GM21447 (cell line): ENCODE results near the gene PARP3.

Source experiments
- ATAC-seq: cut with Tn5 transposase; IDR thresholded peaks from one replicate; pipeline ENCODE4 v1.9.1; 2021; ENCODE audit not compliant: unreplicated experiment

Gene PARP3

GRCh38 chr3:51966016-51966415 is 23.9 kb downstream of the PARP3 start:
- ATAC-seq = no peak

DNA sequence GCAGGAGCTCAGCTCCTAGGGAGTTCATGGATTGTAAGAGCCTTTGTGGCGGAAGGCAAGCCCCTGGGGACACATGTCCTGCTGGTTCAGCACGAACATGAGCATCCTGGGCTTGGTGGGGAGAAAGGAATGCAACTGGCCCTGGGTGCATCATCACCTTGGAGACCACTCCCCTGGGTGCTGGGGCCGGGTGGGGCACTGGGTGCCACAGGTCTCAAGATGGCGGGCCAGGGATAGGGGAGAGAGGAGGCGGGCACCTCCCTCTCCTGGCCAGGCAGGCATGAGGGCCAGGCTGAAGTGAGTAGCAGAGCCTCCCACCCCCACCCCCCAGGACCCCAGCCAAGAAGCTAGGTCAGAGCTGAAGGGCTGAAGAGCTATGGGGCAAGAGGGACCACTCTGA is 24.3 kb downstream of the PARP3 start:
- ATAC-seq = no peak

DNA sequence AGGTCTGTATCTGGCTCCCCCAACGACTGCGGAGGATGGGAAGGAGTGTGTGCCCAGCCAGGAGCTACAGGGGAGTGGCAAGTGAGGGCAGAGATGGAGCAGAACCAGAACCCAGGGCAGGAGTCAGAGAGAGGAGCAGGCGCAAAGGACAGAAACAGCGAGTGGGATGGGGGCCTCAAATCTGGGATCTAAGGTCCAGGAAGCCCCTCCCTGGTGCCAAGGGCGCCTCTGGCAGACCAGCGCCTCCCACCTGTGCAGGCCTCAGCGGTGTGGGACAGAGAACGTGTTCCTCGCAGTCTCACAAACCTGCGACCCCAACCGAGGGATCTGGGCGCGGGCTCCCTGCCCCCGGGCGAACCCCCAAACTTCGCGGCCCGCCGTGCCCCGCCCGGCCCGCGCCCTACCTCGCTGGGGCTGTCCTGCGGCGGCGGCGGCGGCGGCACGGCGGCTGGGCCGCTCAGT is 24.8 kb downstream of the PARP3 start:
- ATAC-seq = peak; percentile 50

DNA sequence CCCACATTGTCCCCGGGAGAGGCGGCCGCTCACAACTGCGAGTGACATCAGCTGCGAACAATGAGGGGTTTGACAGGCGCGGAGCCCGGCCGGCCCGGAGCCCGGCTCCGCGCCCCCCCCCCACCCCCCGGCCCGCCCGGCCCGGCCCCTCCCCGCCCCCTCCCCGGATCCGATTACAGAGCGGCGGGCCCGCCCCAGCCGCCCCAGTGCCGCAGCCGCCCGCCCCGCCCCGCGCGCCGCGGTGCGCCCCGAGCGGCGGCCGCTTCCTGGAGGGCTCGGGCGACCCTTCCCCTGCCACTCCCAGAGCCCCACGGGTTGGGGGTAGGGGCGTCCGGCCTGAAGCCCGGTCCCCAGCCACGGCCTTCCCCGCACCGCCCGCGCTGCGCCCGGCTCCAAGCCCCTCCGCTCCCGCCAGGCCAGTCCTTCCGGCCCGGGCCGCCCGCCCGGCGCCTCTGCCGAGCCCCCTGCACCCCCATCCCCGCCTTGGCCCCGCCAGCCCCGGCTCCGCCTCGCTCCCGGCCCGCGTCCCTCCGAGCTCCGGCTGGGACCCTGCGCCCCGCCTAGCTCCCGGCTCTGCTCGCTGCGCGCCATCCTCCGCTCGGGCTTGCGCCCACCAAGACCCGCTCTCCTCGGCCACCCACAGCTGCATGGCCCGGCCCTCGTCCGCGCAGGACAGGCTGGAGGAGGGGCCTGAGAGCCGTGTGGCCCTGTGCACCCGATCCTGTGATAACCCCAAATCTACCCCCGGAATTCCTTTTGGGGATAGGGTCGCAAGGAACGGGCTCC is 25.4 kb downstream of the PARP3 start, which contains the start of gene PCBP4:
Gene PCBP4 (minus strand): TSS at position 71 of the 786 bp plus-strand sequence. CDS start 6,214 bp downstream, outside the sequence.
- ATAC-seq = peak; percentile 48

DNA sequence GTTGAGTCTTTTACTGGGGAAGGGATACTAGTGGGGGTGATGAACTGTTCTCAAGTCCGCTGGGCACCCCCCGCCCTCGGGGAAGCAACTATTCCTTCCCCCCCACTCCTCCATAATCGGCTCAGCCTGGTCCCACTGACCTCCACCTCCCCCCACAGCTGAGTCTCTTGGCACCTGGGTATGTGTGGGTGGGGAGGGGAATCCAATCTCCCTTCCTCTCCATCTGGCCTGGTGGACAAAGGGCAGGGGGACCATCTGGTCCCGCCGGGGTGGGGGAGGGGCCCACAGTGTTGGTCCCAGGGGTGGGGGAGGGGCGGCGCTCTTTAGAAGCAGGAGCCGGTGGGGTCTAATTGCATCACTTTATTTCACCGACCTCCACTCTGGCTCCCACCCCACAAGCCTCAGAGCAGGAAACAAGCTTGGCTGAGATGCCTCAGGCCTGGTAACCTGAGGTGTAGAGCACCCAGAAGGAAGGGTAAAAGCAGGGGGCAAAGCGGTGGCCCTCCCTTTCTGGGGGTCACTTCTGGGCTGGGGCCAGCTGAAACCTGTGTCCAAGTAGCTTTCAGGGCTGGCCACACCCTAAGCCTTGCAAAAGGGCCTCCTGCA is 26.1 kb downstream of the PARP3 start:
- no peak for ATAC-seq

DNA sequence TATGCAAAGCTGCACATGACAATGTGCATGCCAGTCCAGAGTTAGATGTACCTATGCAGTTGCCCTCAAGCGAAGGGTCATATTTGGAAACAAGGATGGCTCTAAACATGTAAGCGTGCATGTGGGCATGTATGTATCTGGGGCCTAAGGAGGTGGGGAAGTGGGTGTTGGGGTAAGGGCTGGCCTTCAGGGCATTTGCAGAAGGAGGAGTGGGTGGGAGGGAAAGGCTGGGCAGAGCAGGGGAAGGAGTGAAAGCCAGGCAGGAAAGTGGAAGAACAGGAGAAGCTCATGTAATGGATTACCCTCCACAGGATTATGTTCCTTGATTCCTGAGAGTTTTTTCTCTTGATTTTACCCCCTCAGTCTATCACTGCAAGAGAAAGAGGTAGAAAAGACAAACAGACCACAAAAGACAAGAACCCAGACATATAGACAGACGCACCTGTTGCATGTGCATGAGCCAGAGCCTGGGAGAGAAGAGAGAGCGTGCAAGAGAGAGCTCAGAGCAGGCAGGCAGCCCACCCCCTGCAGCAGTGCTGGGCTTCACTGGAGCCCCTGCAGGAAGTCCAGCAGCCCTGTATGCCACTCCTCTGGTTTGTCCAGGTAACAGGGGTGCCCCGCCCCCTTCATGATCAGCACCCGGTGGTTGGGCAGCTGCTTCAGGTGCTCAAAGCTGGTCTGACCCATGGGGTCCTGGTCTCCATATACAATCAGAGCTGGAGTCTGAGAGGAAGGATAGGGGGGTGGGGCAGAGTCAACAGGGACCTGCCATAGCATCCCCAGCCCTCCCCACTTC is 26.9 kb downstream of the PARP3 start:
- ATAC-seq = no peak

- no peak for ATAC-seq
These were observed 27.7 kb downstream of the PARP3 start for GRCh38 chr3:51969841-51970240.

DNA sequence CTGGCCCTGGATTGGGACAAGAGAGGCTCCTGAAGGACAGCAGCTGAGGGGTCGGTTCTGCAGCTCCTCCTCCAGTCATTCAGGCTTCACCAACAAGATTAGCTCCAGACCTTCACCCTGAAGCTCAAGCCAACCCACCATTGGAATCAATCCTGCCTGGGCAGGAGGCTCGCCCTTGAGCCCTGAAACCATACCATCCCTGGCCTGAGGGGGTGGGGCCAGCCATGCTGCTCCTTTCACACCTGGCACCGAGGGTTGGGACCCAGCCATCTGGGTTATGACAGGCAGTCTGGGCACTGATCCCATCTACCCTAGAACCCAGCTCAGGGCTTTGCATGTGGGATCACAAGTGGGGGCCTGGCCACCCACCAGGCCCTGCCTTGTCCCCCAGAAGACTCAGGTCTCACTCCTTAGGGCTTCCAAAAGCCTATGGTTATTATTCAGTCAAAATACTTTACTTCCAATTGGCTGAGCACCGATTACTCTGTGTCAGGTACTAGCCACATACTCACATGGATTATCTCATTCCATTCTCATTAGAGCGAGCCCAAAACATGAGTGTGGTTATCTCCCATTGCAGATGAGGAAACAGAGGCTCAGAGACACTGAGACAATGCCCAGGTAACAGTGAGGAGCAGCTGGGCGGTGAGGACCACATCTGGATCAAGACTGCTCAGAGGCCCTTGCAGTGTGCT is 28.6 kb downstream of the PARP3 start:
- no peak for ATAC-seq

DNA sequence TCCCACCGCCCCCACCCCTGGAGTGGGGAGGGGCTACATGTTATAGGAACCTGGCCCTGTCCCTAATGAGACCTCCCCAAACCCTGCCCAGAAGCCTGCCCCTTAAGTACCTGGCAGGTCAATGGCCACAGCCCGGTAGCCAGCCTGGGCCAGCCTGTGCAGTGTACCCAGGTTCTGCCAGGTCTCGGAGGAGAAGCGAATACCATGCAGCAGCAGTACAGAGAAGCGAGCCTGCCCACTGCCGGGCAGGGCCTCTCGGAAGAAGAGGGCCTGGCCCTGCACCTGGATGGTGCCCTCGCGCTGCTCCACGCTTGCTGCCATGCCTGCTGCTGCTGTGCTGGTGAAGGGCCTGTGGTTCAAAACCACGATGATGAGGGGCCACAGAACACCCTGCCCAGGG is 29.2 kb downstream of the PARP3 start:
- ATAC-seq = no peak

- peak; percentile 14 for ATAC-seq
These were observed 32.3 kb downstream of the PARP3 start for GRCh38 chr3:51974277-51974962.

- peak; percentile 39 for ATAC-seq
These were observed 33.0 kb downstream of the PARP3 start, which contains the start of gene ABHD14A for GRCh38 chr3:51974963-51975851. ABHD14A (plus strand) TSS chr3:51975064; CDS start chr3:51975136, 72 bp downstream.

DNA sequence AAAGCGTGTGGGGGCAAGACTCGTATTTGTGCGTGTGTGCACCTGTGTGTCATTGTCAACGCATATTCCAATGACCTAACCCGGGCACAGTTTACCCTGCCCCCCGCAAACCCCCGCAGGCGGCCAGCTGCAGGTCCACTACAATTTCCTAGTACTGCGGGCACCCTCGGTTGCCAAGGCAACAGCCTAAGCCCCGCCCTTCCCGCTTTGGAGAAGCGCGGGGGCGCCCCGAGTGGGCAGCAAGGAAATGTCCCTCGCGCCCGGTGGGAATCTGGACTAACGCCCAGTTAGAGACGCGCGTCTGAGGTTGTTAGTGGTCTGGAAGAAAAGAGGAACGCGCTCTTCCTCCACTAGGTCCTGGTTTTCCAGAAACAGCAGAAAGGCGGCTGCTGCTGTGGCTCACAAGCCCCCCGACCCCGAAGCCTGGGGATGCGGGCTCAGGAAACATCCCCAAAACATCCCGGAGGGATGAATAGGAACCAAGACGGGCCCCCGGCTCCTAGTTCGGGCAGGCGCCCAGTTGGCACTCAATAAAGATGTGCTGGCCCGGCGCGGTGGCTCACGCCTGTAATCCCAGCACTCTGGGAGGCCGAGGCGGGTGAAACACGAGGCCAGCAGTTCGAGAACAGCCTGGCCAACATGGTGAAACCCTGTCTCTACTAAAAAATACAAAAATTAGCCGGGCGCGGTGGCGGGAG is 33.8 kb downstream of the PARP3 start:
- no peak for ATAC-seq

DNA sequence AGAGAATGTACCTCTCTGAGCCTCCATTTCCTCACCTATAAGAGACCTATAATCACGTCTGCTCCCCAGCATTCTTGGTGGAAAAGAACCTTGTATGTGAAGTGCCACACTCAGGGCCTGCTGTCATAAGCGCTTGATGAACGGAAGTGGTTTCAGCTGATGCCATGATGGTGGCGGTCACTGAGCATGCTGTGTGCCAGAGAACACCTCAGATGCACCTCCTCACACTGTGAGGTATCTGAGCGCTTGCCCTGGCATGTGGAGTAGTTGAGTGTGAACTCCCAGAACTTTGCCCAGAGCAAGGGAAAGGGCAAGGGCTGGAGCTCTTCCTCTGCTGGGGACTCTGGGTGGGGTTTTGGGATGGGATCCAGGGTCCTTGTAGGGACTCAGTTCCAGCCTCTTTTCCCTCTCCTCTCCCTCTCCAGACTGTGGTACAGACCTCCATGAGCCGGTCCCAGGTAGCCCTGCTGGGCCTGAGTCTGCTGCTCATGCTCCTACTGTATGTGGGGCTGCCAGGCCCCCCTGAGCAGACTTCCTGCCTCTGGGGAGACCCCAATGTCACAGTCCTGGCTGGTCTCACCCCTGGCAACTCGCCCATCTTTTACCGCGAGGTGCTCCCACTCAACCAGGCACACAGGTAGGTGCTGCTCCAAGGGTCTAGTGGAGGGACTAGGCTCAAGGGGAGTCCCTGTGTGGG is 35.4 kb downstream of the PARP3 start:
- ATAC-seq = no peak

GRCh38 chr3:51978143-51978502 is 36.0 kb downstream of the PARP3 start:
- no peak for ATAC-seq

- no peak for ATAC-seq
These were observed 38.1 kb downstream of the PARP3 start for GRCh38 chr3:51980253-51980652.

GRCh38 chr3:51982352-51982837 is 40.2 kb downstream of the PARP3 start:
- ATAC-seq = peak; percentile 57

DNA sequence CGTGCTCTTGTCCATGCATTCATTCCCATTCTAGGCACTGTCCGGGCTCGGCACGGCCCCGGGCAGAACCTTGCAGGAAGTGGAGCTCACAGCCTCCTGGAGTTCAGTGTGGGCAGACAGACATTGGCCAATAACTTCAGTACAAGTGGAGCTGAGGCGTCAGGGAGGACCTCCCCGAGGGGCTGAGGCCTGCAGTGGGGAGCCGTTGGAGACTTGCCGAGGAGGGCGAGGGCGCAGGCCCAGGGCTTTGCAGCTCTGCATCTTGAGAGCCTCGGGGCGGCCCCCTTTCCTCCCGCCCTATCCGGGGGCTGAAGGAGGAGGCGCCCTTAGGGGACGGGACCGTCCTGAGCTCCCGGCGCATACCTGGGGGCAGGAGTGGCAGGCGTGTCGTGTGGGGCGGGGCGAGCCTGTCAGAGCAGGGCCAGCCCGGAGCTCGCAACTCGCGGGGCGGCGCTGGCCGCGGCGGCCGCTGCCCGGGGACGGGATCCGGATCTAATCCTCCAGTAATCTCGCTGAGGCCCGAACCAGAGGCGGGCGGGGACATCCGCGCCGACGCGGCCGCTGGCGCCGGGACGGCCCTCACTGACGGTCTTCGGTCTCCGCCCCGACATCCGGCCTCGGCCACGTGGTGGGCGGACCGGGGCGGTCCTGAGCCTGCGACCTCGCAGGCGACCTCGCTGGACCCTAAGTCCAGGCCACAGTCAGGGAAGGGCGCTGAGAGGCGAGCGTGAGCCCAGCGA is 40.8 kb downstream of the PARP3 start, which contains the start of gene ACY1:
Gene ACY1 (plus strand): TSS at position 698 of the 740 bp plus-strand sequence. CDS start 530 bp downstream, outside the sequence.
- ATAC-seq = peak; percentile 72
